Mesendoderm (in vitro differentiated cells): ENCODE data around the gene TUBB.
"Not testable (repeated sequence)": the region's sequence is repeated elsewhere in the genome, so short reads cannot be mapped to it uniquely, and the experiment has no call there.

Experiments used
- DNase-seq: peaks from one replicate; pipeline ENCODE4 v3.0.0; 2013
- H2AK5ac ChIP-seq: 2 replicates; pipeline ENCODE4 v1.6.1; 2013; ENCODE audit warnings: low read length, inconsistent platforms
- H2BK120ac ChIP-seq: 2 replicates; pipeline ENCODE4 v1.6.1; 2013; ENCODE audit warnings: low read depth, mild to moderate bottlenecking, low read length, moderate library complexity, mixed read lengths
- H2BK15ac ChIP-seq: replicated peaks from 2 replicates; pipeline ENCODE4 v1.6.1; 2013; ENCODE audit warnings: low read depth, mild to moderate bottlenecking, moderate library complexity
- H2BK5ac ChIP-seq: 2 replicates; pipeline ENCODE4 v1.6.1; 2013; ENCODE audit warnings: low read length, inconsistent platforms
- H3K18ac ChIP-seq: 2 replicates; pipeline ENCODE4 v1.6.1; 2013; ENCODE audit warnings: mild to moderate bottlenecking, low read length, mixed read lengths
- H3K23ac ChIP-seq: one replicate; pipeline ENCODE4 v1.6.1; 2013; ENCODE audit warnings: low read length
- H3K27ac ChIP-seq: 2 replicates; pipeline ENCODE4 v1.5.1; 2013; ENCODE audit warnings: low read depth, mild to moderate bottlenecking, inconsistent platforms, low read length, moderate library complexity
- H3K27me3 ChIP-seq: 2 replicates; pipeline ENCODE4 v1.6.1; 2013; ENCODE audit warnings: low read length, control low read depth, mild to moderate bottlenecking, inconsistent platforms; ENCODE audit not compliant: insufficient read depth, poor library complexity
- H3K36me3 ChIP-seq: 2 replicates; pipeline ENCODE4 v1.6.1; 2013; ENCODE audit warnings: low read length, inconsistent platforms; ENCODE audit not compliant: control insufficient read depth, insufficient read depth
- H3K4ac ChIP-seq: one replicate; pipeline ENCODE4 v1.6.1; 2013; ENCODE audit warnings: low read depth, mild to moderate bottlenecking, low read length, moderate library complexity
- H3K4me1 ChIP-seq: 2 replicates; pipeline ENCODE4 v1.6.1; 2013; ENCODE audit warnings: low read depth, low read length, inconsistent platforms; ENCODE audit not compliant: control insufficient read depth
- H3K4me2 ChIP-seq: 2 replicates; pipeline ENCODE4 v1.6.1; 2013; ENCODE audit warnings: low read length
- H3K4me3 ChIP-seq: 2 replicates; pipeline ENCODE4 v1.5.1; 2013; ENCODE audit warnings: mild to moderate bottlenecking, low read length
- H3K56ac ChIP-seq: one replicate; pipeline ENCODE4 v1.6.1; 2013; ENCODE audit warnings: low read length
- H3K79me1 ChIP-seq: 2 replicates; pipeline ENCODE4 v1.6.1; 2013; ENCODE audit warnings: low read length, inconsistent platforms
- H3K79me2 ChIP-seq: 2 replicates; pipeline ENCODE4 v1.6.1; 2013; ENCODE audit warnings: mild to moderate bottlenecking, low read length; ENCODE audit not compliant: control insufficient read depth, insufficient read depth
- H3K9ac ChIP-seq: 2 replicates; pipeline ENCODE4 v1.6.1; 2013; ENCODE audit warnings: low read length, inconsistent platforms
- H4K5ac ChIP-seq: one replicate; pipeline ENCODE4 v1.6.1; 2013; ENCODE audit warnings: low read length
- H4K8ac ChIP-seq: one replicate; pipeline ENCODE4 v1.6.1; 2013; ENCODE audit warnings: low read depth, mild to moderate bottlenecking, control low read depth, low read length, moderate library complexity
- WGBS: extraction: QIAGEN DNeasy Blood & Tissue Kit; methylation state at CpG from one replicate; pipeline ENCODE4 v1.1.7; 2013; ENCODE audit warnings: low lambda C conversion rate, missing lambda C conversion rate; ENCODE audit not compliant: insufficient coverage; ENCODE audit errors: extremely low coverage; 5-methylcytosine and 5-hydroxymethylcytosine counted together

Gene TUBB

GRCh38 chr6:30749554-30750378, 29.6 kb downstream of the TUBB start:
- no peaks in the 10 kb centered on the region for H3K27me3 ChIP-seq
- no peak overlapping the region for H2BK120ac ChIP-seq
- H3K18ac ChIP-seq, result no peak overlapping the region
- peak overlapping the region; percentile 52 for H2AK5ac ChIP-seq
- no peak overlapping the region for H4K5ac ChIP-seq
- peak overlapping the region; percentile 48 for H2BK5ac ChIP-seq
- H3K23ac ChIP-seq, result no peak overlapping the region
- H3K27ac ChIP-seq, result no peak overlapping the region
- no peak overlapping the region for H4K8ac ChIP-seq
- no peak overlapping the region for H3K9ac ChIP-seq
- DNase-seq, result no peak
- H3K79me2 ChIP-seq, result no peaks in the 10 kb centered on the region
- H3K36me3 ChIP-seq, result no peaks in the 10 kb centered on the region
- no peak overlapping the region for H3K4me2 ChIP-seq
- H3K79me1 ChIP-seq, result no peaks in the 10 kb centered on the region
- peak overlapping the region; percentile 51 for H3K56ac ChIP-seq
- no CpG with 5 or more reads among the region's 12 CpGs for WGBS
- peak overlapping the region; percentile 43 for H2BK15ac ChIP-seq
- H3K4me1 ChIP-seq, result peaks cover 7% of the 10 kb centered on the region
- H3K4me3 ChIP-seq, result no peak overlapping the region
- peak overlapping the region; percentile 17 for H3K4ac ChIP-seq

- Histone ChIP-seq H3K36me3 (no peaks in the 10 kb centered on the region), H3K23ac (no peak overlapping the region), H3K79me2 (no peaks in the 10 kb centered on the region), H3K79me1 (no peaks in the 10 kb centered on the region), H3K56ac (no peak overlapping the region), H3K4me3 (no peak overlapping the region), H2AK5ac (no peak overlapping the region), H4K8ac (no peak overlapping the region), H3K4me2 (no peak overlapping the region), H4K5ac (no peak overlapping the region), H2BK120ac (no peak overlapping the region), H3K18ac (no peak overlapping the region), H3K4me1 (peaks cover 4% of the 10 kb centered on the region), H3K9ac (no peak overlapping the region), H3K27me3 (no peaks in the 10 kb centered on the region), H3K27ac (no peak overlapping the region), H2BK5ac (no peak overlapping the region), H3K4ac (no peak overlapping the region), H2BK15ac (peak overlapping the region; percentile 43)
- DNase-seq, result no peak
Measured at GRCh38 chr6:30750379-30750668, 30.2 kb downstream of the TUBB start.

GRCh38 chr6:30752157-30752927, 32.2 kb downstream of the TUBB start:
- Histone ChIP-seq H4K8ac (no peak overlapping the region), H2BK120ac (no peak overlapping the region), H3K27ac (no peak overlapping the region), H3K4ac (no peak overlapping the region), H2BK15ac (no peak overlapping the region), H3K4me1 (peaks cover 2% of the 10 kb centered on the region), H3K23ac (no peak overlapping the region), H3K4me3 (no peak overlapping the region), H3K79me2 (no peaks in the 10 kb centered on the region), H3K27me3 (no peaks in the 10 kb centered on the region), H3K56ac (peak overlapping the region; percentile 72), H4K5ac (no peak overlapping the region), H3K18ac (peak overlapping the region; percentile 35), H3K9ac (no peak overlapping the region), H3K4me2 (no peak overlapping the region), H2BK5ac (peak overlapping the region; percentile 52), H3K36me3 (no peaks in the 10 kb centered on the region), H2AK5ac (no peak overlapping the region), H3K79me1 (no peaks in the 10 kb centered on the region)
- WGBS, result no CpG with 5 or more reads among the region's 12 CpGs
- DNase-seq, result no peak

- Histone ChIP-seq H2AK5ac (no peak overlapping the region), H2BK120ac (no peak overlapping the region), H3K23ac (no peak overlapping the region), H2BK5ac (no peak overlapping the region), H2BK15ac (no peak overlapping the region), H3K79me1 (no peaks in the 10 kb centered on the region), H3K36me3 (no peaks in the 10 kb centered on the region), H3K4me2 (no peak overlapping the region), H3K79me2 (no peaks in the 10 kb centered on the region), H3K4me1 (no peaks in the 10 kb centered on the region), H3K27me3 (no peaks in the 10 kb centered on the region), H3K9ac (no peak overlapping the region), H3K4ac (no peak overlapping the region), H4K8ac (no peak overlapping the region), H3K27ac (no peak overlapping the region), H4K5ac (no peak overlapping the region), H3K56ac (no peak overlapping the region), H3K18ac (no peak overlapping the region), H3K4me3 (no peak overlapping the region)
- no peak for DNase-seq
- no CpG with 5 or more reads among the region's 3 CpGs for WGBS
Measured at GRCh38 chr6:30754631-30755030, 34.5 kb downstream of the TUBB start.

- not testable (repeated sequence) for H2AK5ac ChIP-seq, H3K36me3 ChIP-seq, H3K27me3 ChIP-seq, H3K4me3 ChIP-seq, DNase-seq, H3K79me2 ChIP-seq, H3K23ac ChIP-seq, H3K4ac ChIP-seq, H3K9ac ChIP-seq, H3K4me1 ChIP-seq, H3K18ac ChIP-seq, H3K79me1 ChIP-seq, H3K56ac ChIP-seq, H2BK5ac ChIP-seq, H2BK15ac ChIP-seq, H4K8ac ChIP-seq, H3K4me2 ChIP-seq, H4K5ac ChIP-seq, H3K27ac ChIP-seq, H2BK120ac ChIP-seq
- no CpG with 5 or more reads among the region's 7 CpGs for WGBS
Measured at GRCh38 chr6:30756405-30757003, 36.4 kb downstream of the TUBB start.
